Trophoblast cell (in vitro differentiated cells and primary cell): ENCODE data around the gene SUMO4.
A peak's percentile ranks its signal among the peaks of the same experiment; 100 is the strongest.

ENCODE experiments used
- DNase-seq, 2 donors: peaks; one replicate each; pipeline ENCODE4 v3.0.0-alpha.2; 2016
- H2AFZ ChIP-seq: 2 replicates; pipeline ENCODE4 v1.6.1; 2013; ENCODE audit warnings: low read length, moderate library complexity, mild to moderate bottlenecking; ENCODE audit not compliant: insufficient read depth, poor library complexity
- H2AK5ac ChIP-seq: 2 replicates; pipeline ENCODE4 v1.6.1; 2013; ENCODE audit warnings: mild to moderate bottlenecking, low read length
- H2BK120ac ChIP-seq: 2 replicates; pipeline ENCODE4 v1.6.1; 2013; ENCODE audit warnings: low read length, mild to moderate bottlenecking, moderate library complexity; ENCODE audit not compliant: insufficient read depth, poor library complexity
- H2BK12ac ChIP-seq: 2 replicates; pipeline ENCODE4 v1.6.1; 2013; ENCODE audit warnings: mild to moderate bottlenecking, low read length, moderate library complexity
- H2BK5ac ChIP-seq: 2 replicates; pipeline ENCODE4 v1.6.1; 2013; ENCODE audit warnings: low read length, low read depth, moderate library complexity, mild to moderate bottlenecking; ENCODE audit not compliant: poor library complexity
- H3K14ac ChIP-seq: 2 replicates; pipeline ENCODE4 v1.6.1; 2013; ENCODE audit warnings: mild to moderate bottlenecking, low read length
- H3K18ac ChIP-seq: 2 replicates; pipeline ENCODE4 v1.6.1; 2013; ENCODE audit warnings: mild to moderate bottlenecking, low read length
- H3K23ac ChIP-seq: 2 replicates; pipeline ENCODE4 v1.6.1; 2013; ENCODE audit warnings: low read length
- H3K27ac ChIP-seq: 2 replicates; pipeline ENCODE4 v1.5.1; 2013; ENCODE audit warnings: low read depth, mild to moderate bottlenecking, inconsistent platforms, low read length, moderate library complexity
- H3K27me3 ChIP-seq: 2 replicates; pipeline ENCODE4 v1.6.1; 2013; ENCODE audit warnings: inconsistent platforms, mild to moderate bottlenecking, low read length, moderate library complexity; ENCODE audit not compliant: insufficient read depth
- H3K36me3 ChIP-seq, 2 experiments: 1 replicate in 1 of 2; 2 replicates in 1 of 2; pipeline ENCODE4 v1.6.1; 2013; ENCODE audit warnings: low read length in 2 of 2, mild to moderate bottlenecking in 2 of 2, moderate library complexity in 1 of 2; ENCODE audit not compliant: insufficient read depth in 2 of 2, control insufficient read depth in 1 of 2
- H3K4ac ChIP-seq: 2 replicates; pipeline ENCODE4 v1.6.1; 2013; ENCODE audit warnings: low read depth, mild to moderate bottlenecking, low read length, moderate library complexity
- H3K4me1 ChIP-seq, 2 experiments: 1 replicate in 1 of 2; 2 replicates in 1 of 2; pipeline ENCODE4 v1.6.1; 2013; ENCODE audit warnings: low read length in 2 of 2, mild to moderate bottlenecking in 2 of 2, moderate library complexity in 1 of 2; ENCODE audit not compliant: insufficient read depth in 2 of 2, control insufficient read depth in 1 of 2
- H3K4me2 ChIP-seq: 2 replicates; pipeline ENCODE4 v1.6.1; 2013; ENCODE audit warnings: inconsistent platforms, mild to moderate bottlenecking, low read length, moderate library complexity
- H3K4me3 ChIP-seq: 2 replicates; pipeline ENCODE4 v1.5.1; 2013; ENCODE audit warnings: mild to moderate bottlenecking, low read depth, low read length, inconsistent platforms
- H3K79me1 ChIP-seq: one replicate; pipeline ENCODE4 v1.6.1; 2013; ENCODE audit warnings: low read length
- H3K79me2 ChIP-seq: 2 replicates; pipeline ENCODE4 v1.6.1; 2013; ENCODE audit warnings: low read length, mild to moderate bottlenecking; ENCODE audit not compliant: control insufficient read depth, insufficient read depth, poor library complexity
- H3K9ac ChIP-seq: 2 replicates; pipeline ENCODE4 v1.6.1; 2013; ENCODE audit warnings: mild to moderate bottlenecking, low read length
- H3K9me3 ChIP-seq: 2 replicates; pipeline ENCODE4 v1.6.1; 2013; ENCODE audit warnings: low read depth, mild to moderate bottlenecking, control low read depth, inconsistent platforms, low read length; ENCODE audit not compliant: insufficient read depth
- H4K12ac ChIP-seq: 2 replicates; pipeline ENCODE4 v1.6.1; 2013; ENCODE audit warnings: low read depth, mild to moderate bottlenecking, low read length, moderate library complexity
- H4K8ac ChIP-seq: 2 replicates; pipeline ENCODE4 v1.6.1; 2013; ENCODE audit warnings: low read depth, mild to moderate bottlenecking, low read length, moderate library complexity
- H4K91ac ChIP-seq: one replicate; pipeline ENCODE4 v1.6.1; 2013; ENCODE audit warnings: low read depth, mild to moderate bottlenecking, low read length, moderate library complexity
- WGBS: extraction: QIAGEN DNeasy Blood & Tissue Kit; methylation state at CpG from one replicate; pipeline ENCODE4 v1.1.7; 2013; ENCODE audit warnings: missing lambda C conversion rate; ENCODE audit not compliant: insufficient read length, insufficient coverage; ENCODE audit errors: extremely low coverage; 5-methylcytosine and 5-hydroxymethylcytosine counted together

The SUMO4 gene

DNA sequence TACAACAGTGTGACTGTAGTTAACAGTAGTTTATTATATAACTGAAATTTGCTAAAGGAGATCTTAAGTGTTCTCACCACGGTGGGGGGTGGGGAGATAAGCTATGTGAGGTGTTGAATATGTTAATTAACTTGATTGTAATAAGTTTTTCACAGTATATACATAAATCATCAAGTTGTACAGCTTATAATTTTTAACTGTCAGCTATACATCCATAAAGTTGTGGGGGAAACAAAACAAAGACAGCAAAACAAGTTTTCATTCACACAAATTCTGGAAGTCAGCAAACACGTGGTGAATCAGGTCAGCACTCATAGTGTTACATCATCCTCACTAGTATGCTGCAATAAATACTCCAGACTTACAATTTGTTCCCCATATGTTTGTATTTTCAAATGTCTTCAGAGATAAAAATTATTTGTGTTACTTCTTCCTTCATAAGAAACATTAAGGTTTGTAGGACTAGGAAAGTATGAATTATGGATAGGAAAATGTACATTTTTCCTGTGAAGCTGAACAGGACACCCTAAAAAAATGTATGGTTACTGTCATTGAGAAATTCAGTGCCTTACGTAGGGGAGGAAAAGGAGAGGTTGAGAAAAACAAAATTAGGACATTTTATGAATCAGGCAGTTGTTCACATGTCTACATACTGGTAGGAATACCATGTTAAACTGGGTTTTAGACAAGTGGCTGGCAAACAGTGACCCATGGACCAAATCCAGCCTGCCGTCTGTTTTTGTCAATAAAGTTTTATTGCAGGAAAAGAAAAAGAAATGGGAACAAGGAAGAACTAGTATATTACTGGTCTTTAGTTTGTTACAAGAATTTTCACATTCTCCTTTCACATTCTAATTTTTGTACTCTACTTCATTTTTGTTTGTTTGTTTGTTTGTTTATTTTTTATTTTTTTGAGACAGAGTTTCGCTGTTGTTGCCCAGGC lies 6.0 kb downstream of the SUMO4 start:
- H3K18ac ChIP-seq: no peak overlapping the region
- H3K36me3 ChIP-seq: peaks cover 3 to 16% of the 10 kb centered on the region in 2 experiments
- no peak overlapping the region for H4K12ac ChIP-seq
- no peaks in the 10 kb centered on the region for H3K27me3 ChIP-seq
- no peak overlapping the region for H2BK5ac ChIP-seq
- DNase-seq: peak in 1 of 2 donors; percentile 26
- WGBS: no CpG with 5 or more reads among the region's 5 CpGs
- H2BK12ac ChIP-seq: no peak overlapping the region
- no peaks in the 10 kb centered on the region for H3K4me1 ChIP-seq
- no peak overlapping the region for H4K91ac ChIP-seq
- H3K79me2 ChIP-seq: no peaks in the 10 kb centered on the region
- no peaks in the 10 kb centered on the region for H3K9me3 ChIP-seq
- no peak overlapping the region for H3K27ac ChIP-seq
- H3K14ac ChIP-seq: no peak overlapping the region
- H3K23ac ChIP-seq: no peak overlapping the region
- H4K8ac ChIP-seq: no peak overlapping the region
- no peak overlapping the region for H3K4me2 ChIP-seq
- H2BK120ac ChIP-seq: no peak overlapping the region
- no peak overlapping the region for H2AFZ ChIP-seq
- no peak overlapping the region for H3K9ac ChIP-seq
- H3K4ac ChIP-seq: no peak overlapping the region
- H3K4me3 ChIP-seq: no peak overlapping the region
- no peak overlapping the region for H2AK5ac ChIP-seq
- no peaks in the 10 kb centered on the region for H3K79me1 ChIP-seq

GRCh38 chr6:149409617-149410016 lies 9.6 kb downstream of the SUMO4 start:
- no CpG with 5 or more reads among the region's 3 CpGs for WGBS

GRCh38 chr6:149410557-149410956 lies 10.5 kb downstream of the SUMO4 start:
- Histone ChIP-seq H3K4me1 (no peaks in the 10 kb centered on the region), H3K9me3 (no peaks in the 10 kb centered on the region), H2BK120ac (no peak overlapping the region), H3K27me3 (no peaks in the 10 kb centered on the region), H3K4me2 (no peak overlapping the region), H3K4me3 (no peak overlapping the region), H3K79me1 (no peaks in the 10 kb centered on the region), H3K4ac (no peak overlapping the region), H2BK12ac (no peak overlapping the region), H2AFZ (no peak overlapping the region), H3K14ac (no peak overlapping the region), H2AK5ac (no peak overlapping the region), H3K79me2 (no peaks in the 10 kb centered on the region), H2BK5ac (no peak overlapping the region), H3K18ac (no peak overlapping the region), H4K91ac (no peak overlapping the region), H3K23ac (no peak overlapping the region), H4K12ac (no peak overlapping the region), H4K8ac (no peak overlapping the region), H3K36me3 (peaks cover 6 to 12% of the 10 kb centered on the region in 2 experiments), H3K27ac (no peak overlapping the region), H3K9ac (no peak overlapping the region)
- DNase-seq: no peak

More at GRCh38 chr6:149409617-149410016, 9.6 kb downstream of the SUMO4 start:
- Histone ChIP-seq H2BK5ac (no peak overlapping the region), H2BK12ac (no peak overlapping the region), H3K79me1 (no peaks in the 10 kb centered on the region), H3K4ac (no peak overlapping the region), H4K12ac (no peak overlapping the region), H3K4me3 (no peak overlapping the region), H3K4me1 (no peaks in the 10 kb centered on the region), H3K27me3 (no peaks in the 10 kb centered on the region), H3K4me2 (no peak overlapping the region), H3K23ac (no peak overlapping the region), H3K14ac (no peak overlapping the region), H2AFZ (no peak overlapping the region), H2BK120ac (no peak overlapping the region), H3K9me3 (no peaks in the 10 kb centered on the region), H2AK5ac (no peak overlapping the region), H4K91ac (no peak overlapping the region), H4K8ac (no peak overlapping the region), H3K27ac (no peak overlapping the region), H3K79me2 (no peaks in the 10 kb centered on the region), H3K36me3 (peaks cover 6 to 12% of the 10 kb centered on the region in 2 experiments), H3K9ac (no peak overlapping the region), H3K18ac (no peak overlapping the region)
- no peak for DNase-seq

GRCh38 chr6:149414009-149414408 lies 13.9 kb downstream of the SUMO4 start:
- H3K36me3 ChIP-seq: peaks cover 6 to 12% of the 10 kb centered on the region in 2 experiments
- no CpG with 5 or more reads among the region's 4 CpGs for WGBS
- H3K27ac ChIP-seq: no peak overlapping the region

More at GRCh38 chr6:149414009-149414408, 13.9 kb downstream of the SUMO4 start:
- no peak overlapping the region for H3K18ac ChIP-seq
- no peak overlapping the region for H2AK5ac ChIP-seq
- no peak overlapping the region for H3K4me2 ChIP-seq
- DNase-seq: no peak
- H3K9me3 ChIP-seq: no peaks in the 10 kb centered on the region
- no peaks in the 10 kb centered on the region for H3K27me3 ChIP-seq
- H4K8ac ChIP-seq: no peak overlapping the region
- H2AFZ ChIP-seq: no peak overlapping the region
- no peak overlapping the region for H2BK120ac ChIP-seq
- H3K4me3 ChIP-seq: no peak overlapping the region
- H3K23ac ChIP-seq: no peak overlapping the region
- H4K91ac ChIP-seq: no peak overlapping the region
- no peak overlapping the region for H2BK12ac ChIP-seq
- H4K12ac ChIP-seq: no peak overlapping the region
- no peak overlapping the region for H3K9ac ChIP-seq
- no peak overlapping the region for H3K4ac ChIP-seq
- no peak overlapping the region for H3K14ac ChIP-seq
- no peak overlapping the region for H2BK5ac ChIP-seq
- no peaks in the 10 kb centered on the region for H3K79me1 ChIP-seq
- H3K79me2 ChIP-seq: no peaks in the 10 kb centered on the region
- H3K4me1 ChIP-seq: no peaks in the 10 kb centered on the region
